SU-DHL-6 (cell line): Measurements from ENCODE around the gene SYT17.

Experiments used
- H2AFZ ChIP-seq: fragments of 200-600 bp; sonication (generic); 2 replicates; pipeline ENCODE4 v1.6.1; 2014; ENCODE audit warnings: low read depth, mild to moderate bottlenecking, moderate library complexity, mixed read lengths, antibody characterized with exemption, low read length; ENCODE audit not compliant: severe bottlenecking
- H3F3A ChIP-seq: fragments of 200-600 bp; shearing (Covaris generic); 2 replicates; pipeline ENCODE4 v1.6.0; 2016; ENCODE audit warnings: antibody characterized with exemption, mild to moderate bottlenecking; ENCODE audit not compliant: insufficient read depth
- H3K27ac ChIP-seq: fragments of 200-600 bp; sonication (generic); 2 replicates; pipeline ENCODE4 v1.5.1; 2016; ENCODE audit warnings: low read depth, mild to moderate bottlenecking, low read length, moderate library complexity, mixed read lengths
- H3K27me3 ChIP-seq: fragments of 200-600 bp; sonication (generic), shearing (Covaris generic); 2 replicates; pipeline ENCODE4 v1.6.0; 2014; ENCODE audit warnings: mild to moderate bottlenecking, low read length
- H3K36me3 ChIP-seq: fragments of 200-600 bp; sonication (generic); 2 replicates; pipeline ENCODE4 v1.6.1; 2014; ENCODE audit warnings: mild to moderate bottlenecking, low read length, mixed read lengths
- H3K4me2 ChIP-seq: fragments of 300-600, 200-600 bp; shearing (Covaris generic), sonication (generic); 2 replicates; pipeline ENCODE4 v1.6.0; 2014; ENCODE audit warnings: low read length, low read depth, mild to moderate bottlenecking; ENCODE audit not compliant: poor library complexity, severe bottlenecking
- H3K4me3 ChIP-seq: fragments of 200-600 bp; sonication (generic); 2 replicates; pipeline ENCODE4 v1.5.1; 2014; ENCODE audit warnings: antibody characterized with exemption, low read length, mild to moderate bottlenecking, mixed read lengths; ENCODE audit not compliant: insufficient read depth, poor library complexity, severe bottlenecking
- H3K79me2 ChIP-seq: fragments of 200-600 bp; sonication (generic); 2 replicates; pipeline ENCODE4 v1.6.1; 2014; ENCODE audit warnings: mild to moderate bottlenecking, low read length, moderate library complexity; ENCODE audit not compliant: insufficient read depth
- H3K9ac ChIP-seq: fragments of 200-600 bp; sonication (generic); 2 replicates; pipeline ENCODE4 v1.7.0; 2014; ENCODE audit warnings: mild to moderate bottlenecking, low read length
- H3K9me2 ChIP-seq: fragments of 200-600 bp; sonication (generic); replicated peaks from 2 replicates; pipeline ENCODE4 v1.6.1; 2014; ENCODE audit warnings: low read length; ENCODE audit not compliant: insufficient read depth
- H3K9me3 ChIP-seq: fragments of 200-600 bp; sonication (generic); 2 replicates; pipeline ENCODE4 v1.6.1; 2014; ENCODE audit warnings: low read length, mixed read lengths; ENCODE audit not compliant: insufficient read depth
- H4K20me1 ChIP-seq: fragments of 200-600 bp; sonication (generic); 2 replicates; pipeline ENCODE4 v1.6.1; 2014; ENCODE audit warnings: low read depth, mild to moderate bottlenecking, antibody characterized with exemption, low read length, moderate library complexity, mixed read lengths
- EZH2phosphoT487 ChIP-seq: fragments of 200-600 bp; sonication (generic), shearing (Covaris generic); conservative IDR thresholded peaks from 2 replicates; pipeline ENCODE4 v1.6.1; 2018; ENCODE audit warnings: mild to moderate bottlenecking, antibody characterized with exemption, low read length, moderate library complexity, mixed read lengths
- TF ChIP-seq, protein P1 (sequence below): fragments of 200-600 bp; sonication (generic); IDR thresholded peaks from one replicate; pipeline ENCODE4 v1.5.1; 2017; ENCODE audit warnings: antibody characterized with exemption, mild to moderate bottlenecking, low read length, moderate library complexity; ENCODE audit not compliant: insufficient read depth, poor library complexity, severe bottlenecking

The SYT17 gene

DNA sequence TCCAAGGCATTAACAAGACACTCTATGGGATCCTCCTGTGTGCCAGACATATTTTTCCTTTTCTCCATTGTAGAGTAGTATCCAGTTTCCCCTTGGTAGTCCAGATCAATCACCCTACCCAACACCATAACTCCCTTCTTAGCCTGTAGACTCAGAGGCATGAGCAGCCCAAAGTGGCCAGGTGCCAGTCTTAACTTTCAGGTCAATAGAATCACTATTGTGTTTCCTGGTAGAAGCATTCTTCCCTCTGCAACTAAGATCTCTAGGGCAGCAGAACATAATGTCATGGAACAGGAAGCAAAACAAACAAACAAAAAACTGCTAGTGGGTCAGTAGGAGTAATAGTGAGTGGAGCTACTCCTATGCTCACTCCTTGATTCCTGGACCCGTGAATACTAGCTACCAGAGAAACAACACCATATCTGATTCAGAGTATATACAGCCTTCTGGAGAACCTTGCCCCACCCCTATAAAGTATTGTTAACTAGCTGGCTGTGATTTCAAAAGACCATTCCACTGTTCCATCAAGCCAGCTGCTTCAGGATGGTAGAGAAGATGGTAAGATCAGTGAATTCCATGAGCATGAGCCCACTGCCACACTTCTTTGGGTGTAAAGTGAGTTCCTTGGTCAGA is 106.2 kb downstream of the SYT17 start:
- no peaks in the 10 kb centered on the region for H3K79me2 ChIP-seq
- H4K20me1 ChIP-seq = no peaks in the 10 kb centered on the region

DNA sequence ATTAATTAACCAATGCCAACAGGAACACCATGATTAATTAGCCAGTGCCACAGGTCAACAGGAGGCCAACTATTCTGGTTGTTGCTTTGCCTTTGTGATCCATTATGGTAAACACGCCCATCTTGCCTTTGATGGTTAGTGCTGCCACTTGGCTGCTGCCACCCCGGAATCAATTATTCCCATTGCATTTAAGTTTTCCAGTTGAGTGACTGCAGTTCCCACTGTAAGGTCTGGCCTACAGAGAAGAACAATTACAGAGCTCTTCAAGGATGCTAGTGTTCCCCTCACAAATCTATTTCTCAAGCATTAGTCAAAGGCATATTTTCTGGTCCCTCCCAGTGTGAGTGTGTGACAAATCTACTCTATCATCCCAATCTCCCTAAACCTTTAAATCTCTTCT is 110.4 kb downstream of the SYT17 start:
- TF ChIP-seq EZH2phosphoT487 = no peak
- TF ChIP-seq, protein P1, sequence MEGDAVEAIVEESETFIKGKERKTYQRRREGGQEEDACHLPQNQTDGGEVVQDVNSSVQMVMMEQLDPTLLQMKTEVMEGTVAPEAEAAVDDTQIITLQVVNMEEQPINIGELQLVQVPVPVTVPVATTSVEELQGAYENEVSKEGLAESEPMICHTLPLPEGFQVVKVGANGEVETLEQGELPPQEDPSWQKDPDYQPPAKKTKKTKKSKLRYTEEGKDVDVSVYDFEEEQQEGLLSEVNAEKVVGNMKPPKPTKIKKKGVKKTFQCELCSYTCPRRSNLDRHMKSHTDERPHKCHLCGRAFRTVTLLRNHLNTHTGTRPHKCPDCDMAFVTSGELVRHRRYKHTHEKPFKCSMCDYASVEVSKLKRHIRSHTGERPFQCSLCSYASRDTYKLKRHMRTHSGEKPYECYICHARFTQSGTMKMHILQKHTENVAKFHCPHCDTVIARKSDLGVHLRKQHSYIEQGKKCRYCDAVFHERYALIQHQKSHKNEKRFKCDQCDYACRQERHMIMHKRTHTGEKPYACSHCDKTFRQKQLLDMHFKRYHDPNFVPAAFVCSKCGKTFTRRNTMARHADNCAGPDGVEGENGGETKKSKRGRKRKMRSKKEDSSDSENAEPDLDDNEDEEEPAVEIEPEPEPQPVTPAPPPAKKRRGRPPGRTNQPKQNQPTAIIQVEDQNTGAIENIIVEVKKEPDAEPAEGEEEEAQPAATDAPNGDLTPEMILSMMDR = no peak

More for the DNA sequence above, 106.2 kb downstream of the SYT17 start:
- no peaks in the 10 kb centered on the region for H3K9me3 ChIP-seq
- H3K36me3 ChIP-seq = no peaks in the 10 kb centered on the region
- H3F3A ChIP-seq = no peaks in the 10 kb centered on the region
- TF ChIP-seq, protein P1 = no peak
- TF ChIP-seq EZH2phosphoT487 = no peak
- H3K4me2 ChIP-seq = no peak overlapping the region
- H3K27me3 ChIP-seq = no peaks in the 10 kb centered on the region
- H3K9ac ChIP-seq = no peak overlapping the region
- H3K27ac ChIP-seq = no peak overlapping the region
- H2AFZ ChIP-seq = no peak overlapping the region
- H3K4me3 ChIP-seq = no peak overlapping the region
- no peaks in the 10 kb centered on the region for H3K9me2 ChIP-seq

DNA sequence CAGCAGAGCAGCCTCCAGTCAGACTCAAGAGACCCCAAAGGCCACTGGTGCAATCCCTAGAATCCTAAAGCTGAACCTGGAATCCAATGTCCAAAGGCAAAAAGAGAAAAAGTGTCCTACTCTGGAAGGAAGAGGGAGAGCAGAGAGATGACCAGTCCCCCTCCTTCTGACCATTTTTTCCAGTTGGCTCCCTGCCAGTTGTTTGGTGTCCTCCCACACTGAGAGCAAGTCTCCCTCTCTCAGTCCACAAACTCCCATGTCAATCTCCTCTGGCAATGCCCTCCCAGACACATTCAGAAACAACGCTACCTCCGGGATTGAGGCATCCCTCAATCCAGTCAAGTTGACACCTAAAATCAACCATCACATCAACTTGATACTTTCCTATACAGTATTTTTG is 113.2 kb downstream of the SYT17 start:
- H3K4me3 ChIP-seq = no peak overlapping the region
- H3K9me3 ChIP-seq = no peaks in the 10 kb centered on the region
- no peaks in the 10 kb centered on the region for H3K27me3 ChIP-seq
- no peak overlapping the region for H2AFZ ChIP-seq
- no peak overlapping the region for H3K9ac ChIP-seq
- H3K27ac ChIP-seq = no peak overlapping the region
- H4K20me1 ChIP-seq = no peaks in the 10 kb centered on the region
- no peaks in the 10 kb centered on the region for H3K79me2 ChIP-seq
- no peaks in the 10 kb centered on the region for H3K9me2 ChIP-seq
- no peak overlapping the region for H3K4me2 ChIP-seq
- H3K36me3 ChIP-seq = no peaks in the 10 kb centered on the region
- TF ChIP-seq, protein P1 = no peak
- TF ChIP-seq EZH2phosphoT487 = no peak
- no peaks in the 10 kb centered on the region for H3F3A ChIP-seq

More for the DNA sequence above, 110.4 kb downstream of the SYT17 start:
- Histone ChIP-seq H3K79me2 (no peaks in the 10 kb centered on the region), H4K20me1 (no peaks in the 10 kb centered on the region), H3K36me3 (no peaks in the 10 kb centered on the region), H3K9me3 (no peaks in the 10 kb centered on the region), H3F3A (no peaks in the 10 kb centered on the region), H2AFZ (no peak overlapping the region), H3K9ac (no peak overlapping the region), H3K27ac (no peak overlapping the region), H3K9me2 (no peaks in the 10 kb centered on the region), H3K27me3 (no peaks in the 10 kb centered on the region), H3K4me2 (no peak overlapping the region), H3K4me3 (no peak overlapping the region)

DNA sequence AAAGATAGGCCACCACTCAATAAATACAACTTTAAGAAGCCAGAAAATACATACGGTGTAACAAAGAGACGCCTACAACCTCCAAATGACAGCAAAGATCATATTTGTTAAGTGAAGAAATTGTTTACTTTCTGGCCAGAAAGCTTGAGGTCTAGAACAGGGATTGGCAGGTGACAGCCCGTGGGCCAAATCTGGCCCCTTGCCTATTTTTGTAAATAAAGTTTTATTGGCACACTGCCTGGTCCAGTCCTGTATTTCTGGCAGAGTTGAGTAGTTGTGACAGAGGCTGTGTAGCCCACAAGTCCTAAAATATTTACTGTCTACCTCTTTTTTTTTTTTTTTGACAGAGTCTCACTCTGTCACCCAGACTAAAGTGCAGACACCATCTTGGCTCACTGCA is 114.1 kb downstream of the SYT17 start:
- no peaks in the 10 kb centered on the region for H3K79me2 ChIP-seq
- no peak for TF ChIP-seq EZH2phosphoT487
- TF ChIP-seq, protein P1 = no peak
- H3K9me2 ChIP-seq = no peaks in the 10 kb centered on the region

More for the DNA sequence above, 114.1 kb downstream of the SYT17 start:
- no peak overlapping the region for H2AFZ ChIP-seq
- no peaks in the 10 kb centered on the region for H4K20me1 ChIP-seq
- H3K27ac ChIP-seq = no peak overlapping the region
- no peak overlapping the region for H3K9ac ChIP-seq
- no peaks in the 10 kb centered on the region for H3F3A ChIP-seq
- H3K9me3 ChIP-seq = no peaks in the 10 kb centered on the region
- no peak overlapping the region for H3K4me2 ChIP-seq
- H3K27me3 ChIP-seq = no peaks in the 10 kb centered on the region
- no peak overlapping the region for H3K4me3 ChIP-seq
- H3K36me3 ChIP-seq = no peaks in the 10 kb centered on the region
